ENCODE measurements around the gene KCNH2.
A peak's percentile ranks its signal among the peaks of the same experiment; 100 is the strongest.
"Not testable (repeated sequence)": the region's sequence is repeated elsewhere in the genome, so short reads cannot be mapped to it uniquely, and the experiment has no call there.

Gene KCNH2, protein sequence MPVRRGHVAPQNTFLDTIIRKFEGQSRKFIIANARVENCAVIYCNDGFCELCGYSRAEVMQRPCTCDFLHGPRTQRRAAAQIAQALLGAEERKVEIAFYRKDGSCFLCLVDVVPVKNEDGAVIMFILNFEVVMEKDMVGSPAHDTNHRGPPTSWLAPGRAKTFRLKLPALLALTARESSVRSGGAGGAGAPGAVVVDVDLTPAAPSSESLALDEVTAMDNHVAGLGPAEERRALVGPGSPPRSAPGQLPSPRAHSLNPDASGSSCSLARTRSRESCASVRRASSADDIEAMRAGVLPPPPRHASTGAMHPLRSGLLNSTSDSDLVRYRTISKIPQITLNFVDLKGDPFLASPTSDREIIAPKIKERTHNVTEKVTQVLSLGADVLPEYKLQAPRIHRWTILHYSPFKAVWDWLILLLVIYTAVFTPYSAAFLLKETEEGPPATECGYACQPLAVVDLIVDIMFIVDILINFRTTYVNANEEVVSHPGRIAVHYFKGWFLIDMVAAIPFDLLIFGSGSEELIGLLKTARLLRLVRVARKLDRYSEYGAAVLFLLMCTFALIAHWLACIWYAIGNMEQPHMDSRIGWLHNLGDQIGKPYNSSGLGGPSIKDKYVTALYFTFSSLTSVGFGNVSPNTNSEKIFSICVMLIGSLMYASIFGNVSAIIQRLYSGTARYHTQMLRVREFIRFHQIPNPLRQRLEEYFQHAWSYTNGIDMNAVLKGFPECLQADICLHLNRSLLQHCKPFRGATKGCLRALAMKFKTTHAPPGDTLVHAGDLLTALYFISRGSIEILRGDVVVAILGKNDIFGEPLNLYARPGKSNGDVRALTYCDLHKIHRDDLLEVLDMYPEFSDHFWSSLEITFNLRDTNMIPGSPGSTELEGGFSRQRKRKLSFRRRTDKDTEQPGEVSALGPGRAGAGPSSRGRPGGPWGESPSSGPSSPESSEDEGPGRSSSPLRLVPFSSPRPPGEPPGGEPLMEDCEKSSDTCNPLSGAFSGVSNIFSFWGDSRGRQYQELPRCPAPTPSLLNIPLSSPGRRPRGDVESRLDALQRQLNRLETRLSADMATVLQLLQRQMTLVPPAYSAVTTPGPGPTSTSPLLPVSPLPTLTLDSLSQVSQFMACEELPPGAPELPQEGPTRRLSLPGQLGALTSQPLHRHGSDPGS

DNA sequence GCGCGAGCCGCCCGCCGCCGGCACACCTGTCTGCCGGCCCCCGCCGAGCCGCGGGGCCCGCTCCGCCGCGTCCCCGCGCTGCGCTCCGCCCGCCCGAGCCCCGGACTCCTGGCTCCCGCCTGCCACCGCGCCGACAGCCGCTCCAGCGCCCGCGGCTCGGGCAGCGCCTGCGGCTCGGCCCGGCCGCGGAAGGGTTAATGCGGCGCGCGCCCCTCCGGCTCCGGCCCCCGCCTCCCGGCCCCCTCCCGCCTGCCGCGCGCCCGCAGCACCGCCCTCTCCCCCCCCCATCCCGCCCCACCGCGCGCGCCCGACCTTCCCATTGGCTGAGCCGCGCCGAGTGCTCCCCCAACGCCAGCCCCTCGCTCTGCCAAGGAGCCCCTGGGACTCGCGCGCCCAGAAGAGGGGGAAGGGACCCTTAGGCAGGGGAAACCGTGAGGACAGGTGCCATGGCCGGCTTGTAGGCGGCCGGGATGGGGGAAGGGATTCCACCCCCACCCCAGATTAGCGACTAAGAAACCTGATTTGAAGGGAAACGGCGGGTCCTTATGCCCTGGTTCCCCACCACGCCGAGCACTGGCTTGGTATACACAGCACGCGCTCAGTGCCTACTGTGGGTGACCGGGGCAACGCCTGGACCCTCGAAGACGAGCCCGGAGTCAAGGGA is at the start of gene KCNH2:
Gene KCNH2 (minus strand): TSS at position 196 of the 664 bp plus-strand sequence. CDS start 408 bp downstream, outside the sequence.
- peak; percentile 80 for DNase-seq (ENCODE audit: low spot score)

DNA sequence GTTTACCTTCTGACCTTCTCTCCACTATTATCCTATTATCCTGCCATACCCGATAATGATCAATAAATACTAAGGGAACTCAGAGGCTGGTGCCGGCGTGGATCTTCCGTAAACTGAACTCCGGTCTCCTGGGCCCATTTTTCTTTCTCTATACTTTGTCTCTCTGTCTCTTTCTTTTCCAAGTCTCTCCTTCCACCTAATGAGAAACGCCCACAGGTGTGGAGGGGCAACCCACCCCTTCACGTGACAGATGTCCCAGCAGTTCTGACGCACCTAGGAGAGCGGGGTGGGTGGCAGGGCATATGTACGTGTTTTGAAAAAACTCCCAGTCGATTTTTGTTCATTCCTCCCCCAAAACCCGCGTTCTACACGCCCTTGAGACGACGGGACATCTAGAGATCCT is 49.6 kb upstream of the KCNH2 start:
- not testable (repeated sequence) for DNase-seq (ENCODE audit: low spot score)

DNA sequence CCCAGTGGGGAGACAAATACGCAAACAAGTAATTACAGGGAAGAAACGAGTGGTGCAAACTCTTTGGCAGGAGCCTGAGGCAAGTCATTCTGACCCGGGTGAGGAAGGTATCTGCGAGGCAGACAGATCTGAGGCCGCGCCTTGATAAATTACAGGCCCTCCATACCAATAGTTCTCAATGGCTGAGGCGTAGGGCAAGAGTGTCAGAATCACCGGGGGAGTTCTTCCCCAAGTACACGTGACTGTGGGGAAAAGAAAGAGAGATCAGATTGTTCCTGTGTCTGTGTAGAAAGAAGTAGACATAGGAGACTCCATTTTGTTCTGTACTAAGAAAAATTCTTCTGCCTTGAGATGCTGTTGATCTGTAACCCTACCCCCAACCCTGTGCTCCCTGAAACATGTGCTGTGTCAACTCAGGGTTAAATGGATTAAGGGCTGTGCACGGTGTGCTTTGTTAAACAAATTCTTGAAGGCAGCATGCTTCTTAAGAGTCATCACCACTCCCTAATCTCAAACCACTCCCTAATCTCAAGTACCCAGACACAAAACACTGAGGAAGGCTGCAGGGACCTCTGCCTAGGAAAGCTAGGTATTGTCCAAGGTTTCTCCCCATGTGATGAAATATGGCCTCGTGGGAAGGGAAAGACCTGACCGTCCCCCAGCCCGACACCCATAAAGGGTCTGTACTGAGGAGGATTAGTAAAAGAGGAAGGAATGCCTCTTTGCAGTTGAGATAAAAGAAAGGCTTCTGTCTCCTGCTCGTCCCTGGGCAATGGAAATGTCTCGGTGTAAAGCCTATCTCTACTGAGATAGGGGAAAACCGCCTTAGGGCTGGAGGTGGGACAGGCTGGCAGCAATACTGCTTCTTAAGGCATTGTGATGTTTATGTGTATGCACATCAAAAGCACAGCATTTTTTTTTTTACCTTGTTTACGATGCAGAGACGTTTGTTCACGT is 48.9 kb upstream of the KCNH2 start:
- DNase-seq (ENCODE audit: low spot score): not testable (repeated sequence)

DNA sequence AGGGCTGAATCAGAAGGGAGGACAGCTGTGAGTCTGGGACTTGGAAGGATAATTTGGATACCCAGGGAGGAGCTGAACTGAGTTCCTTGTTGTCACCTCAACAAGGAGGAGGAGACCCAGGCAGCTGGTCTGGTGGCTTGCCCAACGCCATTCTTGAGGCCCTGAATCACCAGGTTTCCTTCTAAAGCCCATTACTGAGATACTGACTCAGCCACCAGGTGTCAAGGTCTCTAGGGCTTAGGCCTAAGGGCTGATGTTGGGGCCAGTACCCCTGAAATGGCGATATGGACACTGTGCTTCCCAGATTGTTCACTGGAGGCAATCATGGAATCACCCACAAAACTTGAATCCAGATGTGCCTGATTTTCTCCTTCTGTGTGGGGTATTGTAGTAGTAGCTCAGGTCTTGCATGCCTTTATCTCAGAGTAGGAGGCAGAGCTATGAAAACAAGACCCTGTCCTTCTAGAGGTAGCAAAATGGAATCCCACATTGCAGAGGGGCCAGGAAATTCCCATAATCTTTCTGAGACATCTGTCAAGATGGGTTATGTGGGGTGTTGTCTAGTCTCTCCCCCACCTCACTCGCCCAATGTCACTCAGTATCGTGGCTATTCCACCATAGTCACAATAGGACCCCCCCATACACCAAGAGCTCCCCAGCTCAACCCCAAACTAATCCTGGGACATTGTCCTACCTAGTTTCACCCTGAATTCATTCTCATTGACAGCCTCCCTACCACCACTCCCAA is 48.0 kb upstream of the KCNH2 start:
- DNase-seq (ENCODE audit: low spot score): no peak

DNA sequence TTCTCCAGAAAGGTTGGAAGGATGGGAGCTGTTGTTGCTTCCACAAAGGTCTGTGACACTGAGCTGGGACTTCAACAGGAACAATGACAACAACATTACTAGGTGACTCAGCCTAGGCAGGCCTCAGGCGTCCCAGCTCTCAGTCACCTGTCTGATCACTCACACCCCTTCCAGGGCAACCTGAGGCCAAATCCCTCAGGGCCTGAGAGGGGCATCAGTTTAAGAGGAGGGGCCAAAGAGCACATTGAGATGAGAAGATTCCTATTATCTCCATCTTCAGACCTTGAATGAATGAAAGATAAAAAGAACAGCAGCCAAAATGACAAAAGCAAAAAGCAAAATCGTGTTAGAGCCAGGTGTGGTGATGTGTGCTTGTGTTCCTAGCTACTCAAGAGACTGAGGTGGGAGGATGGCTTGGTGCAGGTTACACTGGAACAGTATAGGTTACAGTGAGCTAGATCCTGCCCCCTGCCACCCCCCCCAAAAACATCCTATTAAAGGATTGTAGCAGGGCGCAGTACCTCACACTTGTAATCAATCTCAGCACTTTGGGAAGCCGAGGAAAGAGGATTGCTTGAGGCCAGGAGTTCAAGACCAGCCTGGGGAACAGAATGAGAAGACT is 46.4 kb upstream of the KCNH2 start, which contains the start of gene ATG9B:
Gene ATG9B (minus strand): TSS at position 60 of the 622 bp plus-strand sequence. CDS start 71 bp downstream, outside the sequence.
- no peak for DNase-seq (ENCODE audit: low spot score)

DNA sequence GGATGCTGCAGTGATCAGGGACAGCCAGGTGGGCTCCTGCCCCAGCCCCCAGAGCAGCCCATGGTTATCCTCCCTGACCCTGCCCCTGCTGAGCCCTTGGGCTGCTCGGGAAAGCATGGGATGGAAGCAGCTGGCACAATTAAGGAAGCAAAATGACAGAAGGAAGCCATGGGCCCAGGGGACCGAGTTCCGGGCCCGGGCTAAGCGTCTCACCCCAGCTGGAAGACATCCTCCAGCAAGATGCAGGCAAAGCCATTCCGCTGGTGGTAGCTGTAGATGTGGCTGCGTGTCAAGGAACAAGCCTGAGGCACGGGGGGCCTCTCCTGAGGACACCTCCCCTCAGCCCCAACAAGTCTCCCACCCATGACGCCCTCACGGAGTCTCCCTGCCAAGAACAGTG is 45.1 kb upstream of the KCNH2 start:
- no peak for DNase-seq (ENCODE audit: low spot score)

DNA sequence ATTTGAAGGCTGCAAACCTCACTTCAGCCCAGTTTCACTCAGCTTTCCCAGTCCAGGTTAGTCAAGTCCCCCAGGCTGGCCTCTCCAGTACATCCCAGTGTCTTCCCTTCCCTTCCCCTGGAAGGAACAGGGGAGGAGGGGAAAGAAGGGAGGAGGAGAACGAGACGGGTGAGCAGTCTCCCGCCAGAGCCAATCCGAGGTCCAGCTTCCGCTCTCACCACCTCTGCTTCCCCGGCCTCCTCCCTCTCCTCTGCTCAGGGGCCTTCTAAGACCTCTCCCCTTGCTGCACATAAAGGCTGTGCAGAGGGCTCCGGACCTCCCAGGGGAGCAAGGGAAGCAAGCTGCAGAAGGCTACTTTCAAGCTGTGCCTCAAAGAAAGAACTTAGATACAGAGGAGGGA is 42.1 kb upstream of the KCNH2 start:
- no peak for DNase-seq (ENCODE audit: low spot score)

DNA sequence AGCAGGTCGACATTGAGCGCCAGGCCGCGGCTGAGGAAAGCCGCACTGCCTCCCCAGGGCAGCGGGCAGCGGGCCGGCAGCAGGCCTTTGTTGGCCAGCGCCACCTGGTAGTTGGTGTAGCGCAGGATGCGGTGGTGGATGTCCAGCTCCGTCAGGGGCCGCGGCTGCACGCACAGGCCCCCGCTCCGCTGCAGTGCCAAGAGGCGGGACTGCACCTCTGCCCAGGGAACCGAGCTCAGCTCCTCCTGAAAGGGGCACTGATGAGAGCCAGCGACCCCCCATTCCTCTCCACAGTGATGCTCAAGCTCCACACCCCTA is 41.0 kb upstream of the KCNH2 start:
- no peak for DNase-seq (ENCODE audit: low spot score)

DNA sequence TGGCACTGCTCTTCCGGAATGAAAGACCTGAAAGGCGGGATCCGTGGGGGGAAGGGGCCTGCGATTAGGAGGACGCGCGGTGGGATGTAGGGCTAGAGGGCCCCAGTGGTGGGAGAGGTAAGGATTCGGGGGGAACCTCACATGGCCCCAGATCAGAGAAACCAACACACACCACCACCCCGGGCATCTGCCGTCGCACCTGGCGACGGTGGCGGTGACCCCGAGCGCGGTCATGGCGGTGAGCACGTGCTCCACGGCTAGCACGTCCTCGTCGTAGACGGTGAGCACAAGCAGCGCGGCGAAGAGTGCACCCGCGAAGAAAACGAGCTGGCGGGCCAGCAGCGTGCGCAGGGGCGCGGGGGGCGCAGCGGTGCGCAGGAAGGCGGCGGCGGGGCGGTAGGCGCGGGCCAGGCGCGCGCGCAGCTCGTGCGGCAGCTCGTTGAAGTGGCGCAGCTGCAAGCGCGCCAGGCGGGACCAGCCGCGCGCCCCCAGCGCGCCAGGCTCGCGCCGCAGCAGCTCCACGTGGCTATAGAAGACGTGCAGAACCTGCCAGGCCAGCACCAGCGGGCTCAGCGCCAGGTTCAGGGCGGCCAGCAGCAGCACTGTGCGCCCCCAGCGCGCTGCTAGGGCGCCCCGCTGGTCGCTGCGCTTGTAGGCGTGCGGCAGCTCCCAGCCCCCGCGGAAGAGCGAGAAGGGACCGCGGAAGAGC is 40.5 kb upstream of the KCNH2 start:
- DNase-seq (ENCODE audit: low spot score): no peak

DNA sequence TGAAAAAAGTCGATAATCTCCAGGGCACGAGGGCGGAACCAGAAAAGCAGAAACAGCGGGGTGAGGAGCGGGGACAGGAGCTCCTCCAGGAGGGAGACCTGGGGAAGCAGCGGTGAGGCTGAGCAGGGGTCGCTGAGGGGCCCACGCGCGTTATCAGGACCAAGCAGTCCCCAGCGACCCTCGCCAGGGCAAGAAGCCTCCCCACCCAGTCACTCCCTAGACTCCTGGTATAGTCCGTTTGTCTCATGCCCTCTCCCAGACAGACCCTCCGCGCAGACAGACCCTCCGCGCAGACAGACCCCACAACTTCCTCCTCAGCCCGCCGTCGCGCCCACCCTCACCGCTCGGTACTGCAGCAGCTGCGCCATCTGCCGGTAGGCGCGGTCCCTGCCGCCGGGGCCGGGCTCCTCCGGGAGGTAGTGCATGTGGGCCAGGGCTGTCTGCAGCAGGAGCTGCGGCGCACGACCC is 39.9 kb upstream of the KCNH2 start:
- peak; percentile 47 for DNase-seq (ENCODE audit: low spot score)

DNA sequence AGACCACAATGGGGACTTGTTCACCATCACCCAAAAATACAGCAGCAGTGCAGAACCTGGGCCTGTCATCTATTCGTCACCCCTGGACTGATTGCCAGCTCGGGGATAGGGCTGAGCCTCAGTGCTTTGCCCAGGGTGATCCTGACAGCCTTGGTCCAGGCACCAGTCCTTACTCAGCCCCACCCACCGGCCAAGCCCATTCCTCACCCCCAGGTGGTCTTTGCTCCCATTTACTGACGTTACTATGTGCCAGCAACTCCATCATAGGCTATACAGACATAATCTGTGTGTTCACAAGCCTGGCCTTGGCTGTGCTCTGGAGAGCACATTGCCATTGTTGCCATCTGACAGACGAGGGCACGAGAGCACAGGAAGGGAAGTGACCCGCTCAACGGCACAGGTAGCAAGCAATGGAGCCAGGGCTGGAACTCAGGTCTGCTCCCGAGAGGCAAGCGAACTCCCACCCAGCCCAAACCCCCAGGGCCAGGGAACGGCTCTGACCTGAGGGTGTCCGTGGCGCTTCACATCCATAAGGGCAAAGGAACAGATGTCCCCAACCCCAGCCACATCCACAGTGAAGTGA is 39.3 kb upstream of the KCNH2 start:
- no peak for DNase-seq (ENCODE audit: low spot score)

DNA sequence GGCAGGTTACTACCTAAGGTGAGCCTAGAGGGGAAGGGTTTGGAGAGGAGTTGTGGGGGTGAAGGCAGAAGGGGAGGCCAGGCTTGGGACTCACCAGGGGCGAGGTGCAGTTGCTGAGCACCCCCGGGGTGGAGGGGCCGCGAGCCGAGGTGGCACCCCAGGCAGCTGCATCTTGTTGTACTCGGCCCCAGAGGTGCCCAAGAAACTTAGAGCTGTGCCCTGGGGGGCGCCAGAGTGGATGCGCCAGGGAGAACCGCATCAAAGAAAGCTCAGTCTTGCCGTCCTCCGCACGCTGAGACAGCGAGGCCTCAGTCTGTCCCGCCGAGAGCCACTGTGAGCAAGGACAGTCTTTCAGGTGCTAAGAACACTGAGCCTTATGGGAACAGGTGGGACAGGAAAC is 38.8 kb upstream of the KCNH2 start:
- DNase-seq (ENCODE audit: low spot score): no peak

DNA sequence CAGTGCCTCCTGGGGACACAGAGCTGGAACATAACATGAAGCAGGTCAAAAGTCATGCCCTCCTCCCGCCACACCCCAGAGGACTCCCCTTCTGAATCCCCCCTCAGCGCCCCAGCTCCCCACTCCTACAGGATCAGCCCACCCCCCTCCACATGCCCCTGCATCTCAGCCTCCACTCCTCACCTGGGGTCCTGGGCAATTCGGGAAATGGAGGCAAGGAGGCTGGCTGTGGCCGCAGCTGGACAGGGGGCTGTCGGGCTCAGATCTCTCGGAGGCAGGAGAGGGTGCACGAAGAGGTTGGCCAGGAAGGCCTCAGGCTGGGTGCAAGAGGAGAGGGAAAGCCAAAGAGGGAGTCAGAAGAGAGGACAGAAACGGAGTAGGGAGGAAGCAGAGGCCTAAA is 38.4 kb upstream of the KCNH2 start:
- DNase-seq (ENCODE audit: low spot score): no peak

DNA sequence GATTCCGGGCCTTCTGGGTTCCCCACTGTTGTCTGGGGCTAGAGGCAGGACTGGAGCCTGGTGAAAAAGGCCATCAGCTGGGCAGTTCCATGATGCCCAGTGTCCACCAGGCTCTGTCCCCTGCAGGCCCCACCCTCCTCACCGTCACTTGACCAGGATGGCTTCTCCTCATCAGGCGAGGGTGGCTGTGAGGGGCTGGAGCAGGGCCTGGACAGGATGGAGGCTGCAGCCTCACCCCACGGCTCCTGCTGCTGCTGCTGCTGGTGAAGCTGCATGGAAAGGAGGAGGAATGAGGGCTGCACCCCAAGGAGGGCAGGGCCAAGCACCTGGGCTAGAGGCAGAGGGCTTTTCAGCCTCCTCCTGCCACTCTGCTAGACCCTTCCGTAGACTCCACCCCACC is 37.8 kb upstream of the KCNH2 start:
- DNase-seq (ENCODE audit: low spot score): no peak

DNA sequence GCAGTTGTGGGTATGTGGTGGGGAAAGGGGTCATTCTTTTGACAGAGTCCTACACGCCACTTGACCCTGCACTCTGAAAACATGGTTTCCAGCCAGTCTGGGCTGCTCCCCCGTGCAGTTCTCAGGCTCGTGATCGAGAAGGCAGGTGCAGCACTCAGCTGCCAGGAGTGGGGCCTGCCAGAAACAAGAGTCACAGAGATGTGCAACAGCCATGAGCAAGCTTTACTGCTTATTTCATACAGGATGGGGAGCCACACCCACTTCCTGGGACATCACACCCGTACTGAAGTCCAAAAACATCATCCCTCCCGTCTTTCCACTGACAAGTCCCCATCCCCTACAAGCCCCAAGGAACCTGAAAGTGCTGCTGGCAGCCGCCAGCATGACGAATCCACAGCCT is 36.8 kb upstream of the KCNH2 start:
- DNase-seq (ENCODE audit: low spot score): no peak

DNA sequence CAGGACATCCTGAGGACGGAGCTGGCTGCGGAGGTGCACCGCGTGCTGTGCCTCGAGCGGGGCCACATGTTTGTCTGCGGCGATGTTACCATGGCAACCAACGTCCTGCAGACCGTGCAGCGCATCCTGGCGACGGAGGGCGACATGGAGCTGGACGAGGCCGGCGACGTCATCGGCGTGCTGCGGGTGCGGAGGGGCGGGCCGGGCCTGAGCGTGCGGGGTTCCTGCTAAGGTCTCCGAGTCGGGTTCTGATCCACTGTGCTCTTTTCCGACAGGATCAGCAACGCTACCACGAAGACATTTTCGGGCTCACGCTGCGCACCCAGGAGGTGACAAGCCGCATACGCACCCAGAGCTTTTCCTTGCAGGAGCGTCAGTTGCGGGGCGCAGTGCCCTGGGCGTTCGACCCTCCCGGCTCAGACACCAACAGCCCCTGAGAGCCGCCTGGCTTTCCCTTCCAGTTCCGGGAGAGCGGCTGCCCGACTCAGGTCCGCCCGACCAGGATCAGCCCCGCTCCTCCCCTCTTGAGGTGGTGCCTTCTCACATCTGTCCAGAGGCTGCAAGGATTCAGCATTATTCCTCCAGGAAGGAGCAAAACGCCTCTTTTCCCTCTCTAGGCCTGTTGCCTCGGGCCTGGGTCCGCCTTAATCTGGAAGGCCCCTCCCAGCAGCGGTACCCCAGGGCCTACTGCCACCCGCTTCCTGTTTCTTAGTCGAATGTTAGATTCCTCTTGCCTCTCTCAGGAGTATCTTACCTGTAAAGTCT is 35.8 kb upstream of the KCNH2 start:
- DNase-seq (ENCODE audit: low spot score): peak; percentile 74

DNA sequence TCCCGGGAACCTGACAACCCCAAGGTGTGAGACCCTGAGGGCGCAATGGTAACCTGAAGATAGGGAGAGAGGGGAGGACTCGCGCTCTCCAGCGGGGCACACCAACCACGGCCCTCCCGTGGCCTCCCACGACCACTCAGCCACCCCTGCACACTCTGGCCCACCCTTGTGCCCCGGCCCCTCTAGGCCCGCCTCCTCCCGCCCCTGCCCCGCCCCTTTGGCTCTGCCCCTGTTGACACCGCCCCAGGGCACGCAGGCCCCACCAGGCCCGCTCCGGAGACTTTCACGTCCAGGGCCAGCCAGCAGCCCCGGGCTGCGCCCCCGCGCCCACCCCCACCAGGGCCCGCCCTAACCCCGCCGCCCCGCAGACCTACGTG is 35.2 kb upstream of the KCNH2 start:
- DNase-seq (ENCODE audit: low spot score): no peak

DNA sequence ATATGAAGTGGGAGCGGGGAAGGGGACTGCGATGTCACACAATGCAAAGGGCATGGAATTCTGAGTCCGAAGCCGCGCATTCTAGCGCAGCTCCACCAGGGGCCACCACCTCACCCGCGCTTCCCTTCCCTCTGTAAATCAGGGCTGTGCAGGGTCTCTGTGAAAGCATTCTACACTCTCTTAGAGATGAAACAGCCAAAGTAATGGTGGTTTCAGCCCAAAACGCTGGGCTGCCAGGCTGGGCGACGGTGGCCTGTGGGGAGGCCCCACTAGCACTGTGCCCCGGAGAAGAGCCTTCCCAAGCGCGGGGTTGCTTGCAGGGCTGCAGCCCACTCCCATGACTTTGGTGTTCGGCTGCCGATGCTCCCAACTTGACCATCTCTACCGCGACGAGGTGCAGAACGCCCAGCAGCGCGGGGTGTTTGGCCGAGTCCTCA is 34.8 kb upstream of the KCNH2 start:
- peak; percentile 59 for DNase-seq (ENCODE audit: low spot score)

All from cerebellar cortex (tissue), 1 donor.